Suprapubic skin (tissue), 4 donors: ENCODE results near the gene ENKUR.

Source experiments
- EP300 ChIP-seq: sonication (generic); formaldehyde crosslinking; IDR thresholded peaks from one replicate; pipeline ENCODE4 v1.6.1; 2017; ENCODE audit warnings: antibody characterized with exemption
- POLR2AphosphoS5 ChIP-seq, 3 donors: sonication (generic); formaldehyde crosslinking; IDR thresholded peaks; one replicate each; pipeline ENCODE4 v1.6.1; 2017; ENCODE audit warnings: antibody characterized with exemption in 3 of 3
- TF ChIP-seq, protein P1 (sequence below), 2 donors: fragments of 200-600 bp in 1 of 2; fragments of 450-650 bp in 1 of 2; sonication (generic) in 1 of 2; IDR thresholded peaks; one replicate each; pipeline ENCODE4 v1.5.1; 2016 to 2019; ENCODE audit warnings: antibody characterized with exemption in 2 of 2, mild to moderate bottlenecking in 1 of 2, moderate library complexity in 1 of 2

DNA sequence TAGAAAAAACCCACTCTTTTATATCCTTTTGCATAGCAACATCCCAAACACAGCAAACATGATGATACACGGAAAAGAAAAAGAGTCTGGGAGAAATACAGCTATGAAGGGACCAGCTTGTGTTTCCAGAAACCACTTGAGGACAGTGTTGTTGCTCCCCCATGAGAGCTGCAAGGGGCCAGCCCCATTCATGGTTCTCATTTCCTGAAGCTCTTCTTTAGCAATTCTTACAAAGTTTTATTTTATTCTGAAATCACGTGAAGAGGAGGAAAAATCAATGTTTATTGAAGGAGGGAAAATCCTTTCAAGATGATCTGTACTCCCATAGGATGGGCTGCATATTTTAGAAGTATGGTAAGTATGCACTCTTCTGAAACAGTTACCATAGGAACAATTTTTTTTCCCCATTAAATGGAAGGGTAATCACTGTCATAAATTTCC is 46.1 kb downstream of the ENKUR start:
- TF ChIP-seq, protein P1, sequence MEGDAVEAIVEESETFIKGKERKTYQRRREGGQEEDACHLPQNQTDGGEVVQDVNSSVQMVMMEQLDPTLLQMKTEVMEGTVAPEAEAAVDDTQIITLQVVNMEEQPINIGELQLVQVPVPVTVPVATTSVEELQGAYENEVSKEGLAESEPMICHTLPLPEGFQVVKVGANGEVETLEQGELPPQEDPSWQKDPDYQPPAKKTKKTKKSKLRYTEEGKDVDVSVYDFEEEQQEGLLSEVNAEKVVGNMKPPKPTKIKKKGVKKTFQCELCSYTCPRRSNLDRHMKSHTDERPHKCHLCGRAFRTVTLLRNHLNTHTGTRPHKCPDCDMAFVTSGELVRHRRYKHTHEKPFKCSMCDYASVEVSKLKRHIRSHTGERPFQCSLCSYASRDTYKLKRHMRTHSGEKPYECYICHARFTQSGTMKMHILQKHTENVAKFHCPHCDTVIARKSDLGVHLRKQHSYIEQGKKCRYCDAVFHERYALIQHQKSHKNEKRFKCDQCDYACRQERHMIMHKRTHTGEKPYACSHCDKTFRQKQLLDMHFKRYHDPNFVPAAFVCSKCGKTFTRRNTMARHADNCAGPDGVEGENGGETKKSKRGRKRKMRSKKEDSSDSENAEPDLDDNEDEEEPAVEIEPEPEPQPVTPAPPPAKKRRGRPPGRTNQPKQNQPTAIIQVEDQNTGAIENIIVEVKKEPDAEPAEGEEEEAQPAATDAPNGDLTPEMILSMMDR (IDR thresholded peaks at IDR 0.05): no peak
- no peak for TF ChIP-seq EP300
- TF ChIP-seq POLR2AphosphoS5 (IDR thresholded peaks at IDR 0.05): no peak
